Stimulated activated naive CD4-positive, alpha-beta T cell treated with Interleukin-2 at 50 U/mL for 16 hours (primary cell): Measurements from ENCODE around the gene RFPL1.
"Not testable (repeated sequence)": the region's sequence is repeated elsewhere in the genome, so short reads cannot be mapped to it uniquely, and the experiment has no call there.

Experiments used
- DNase-seq: peaks from one replicate; lab custom pipeline; 2025; lab: John Stamatoyannopoulos, UW

The RFPL1 gene

GRCh38 chr22:29478326-29479276 lies 40.2 kb downstream of the RFPL1 start:
- no peak for DNase-seq

DNA sequence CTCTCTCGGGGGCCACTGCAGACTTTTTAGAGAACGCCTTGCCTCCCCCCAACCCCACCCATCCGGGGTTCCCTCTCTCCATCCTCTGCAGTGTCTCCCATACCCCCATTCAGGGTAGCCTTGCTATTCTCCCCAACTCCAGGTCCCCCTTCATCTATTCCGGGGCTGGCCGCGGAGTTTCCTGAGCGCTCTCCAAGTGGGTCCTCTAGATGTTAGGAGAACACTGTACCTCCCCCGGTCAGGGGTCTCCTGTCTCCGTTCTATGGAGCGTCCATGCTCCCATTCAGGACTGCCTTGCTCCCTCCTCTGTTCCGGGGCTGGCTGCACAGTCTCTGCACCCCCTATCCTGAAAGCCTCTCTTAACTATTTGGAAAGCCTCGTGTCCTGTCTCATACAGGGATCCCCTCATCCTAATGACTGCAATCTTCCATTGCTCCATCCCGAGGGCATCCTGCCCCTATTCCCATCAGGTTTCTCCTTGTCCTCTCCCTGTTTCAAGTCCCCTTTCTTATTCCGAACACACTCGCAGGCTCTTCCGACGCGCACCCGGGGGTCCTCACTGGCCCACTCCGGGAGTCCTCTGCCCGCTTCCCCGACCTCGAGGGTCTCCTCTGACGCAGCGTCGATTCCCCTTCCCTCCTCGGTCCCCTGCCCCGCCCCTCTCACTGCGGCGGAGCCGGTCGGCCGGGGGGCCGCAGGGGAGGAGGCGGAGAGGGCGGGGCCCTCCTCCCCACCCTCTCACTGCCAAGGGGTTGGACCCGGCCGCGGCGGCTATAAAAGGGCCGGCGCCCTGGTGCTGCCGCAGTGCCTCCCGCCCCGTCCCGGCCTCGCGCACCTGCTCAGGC lies 41.3 kb downstream of the RFPL1 start, which contains the start of gene NEFH:
Gene NEFH (plus strand): TSS at position 802 of the 845 bp plus-strand sequence. CDS start 45 bp downstream, outside the sequence.
- no peak for DNase-seq

DNA sequence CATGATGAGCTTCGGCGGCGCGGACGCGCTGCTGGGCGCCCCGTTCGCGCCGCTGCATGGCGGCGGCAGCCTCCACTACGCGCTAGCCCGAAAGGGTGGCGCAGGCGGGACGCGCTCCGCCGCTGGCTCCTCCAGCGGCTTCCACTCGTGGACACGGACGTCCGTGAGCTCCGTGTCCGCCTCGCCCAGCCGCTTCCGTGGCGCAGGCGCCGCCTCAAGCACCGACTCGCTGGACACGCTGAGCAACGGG lies 41.8 kb downstream of the RFPL1 start:
- DNase-seq, result no peak

DNA sequence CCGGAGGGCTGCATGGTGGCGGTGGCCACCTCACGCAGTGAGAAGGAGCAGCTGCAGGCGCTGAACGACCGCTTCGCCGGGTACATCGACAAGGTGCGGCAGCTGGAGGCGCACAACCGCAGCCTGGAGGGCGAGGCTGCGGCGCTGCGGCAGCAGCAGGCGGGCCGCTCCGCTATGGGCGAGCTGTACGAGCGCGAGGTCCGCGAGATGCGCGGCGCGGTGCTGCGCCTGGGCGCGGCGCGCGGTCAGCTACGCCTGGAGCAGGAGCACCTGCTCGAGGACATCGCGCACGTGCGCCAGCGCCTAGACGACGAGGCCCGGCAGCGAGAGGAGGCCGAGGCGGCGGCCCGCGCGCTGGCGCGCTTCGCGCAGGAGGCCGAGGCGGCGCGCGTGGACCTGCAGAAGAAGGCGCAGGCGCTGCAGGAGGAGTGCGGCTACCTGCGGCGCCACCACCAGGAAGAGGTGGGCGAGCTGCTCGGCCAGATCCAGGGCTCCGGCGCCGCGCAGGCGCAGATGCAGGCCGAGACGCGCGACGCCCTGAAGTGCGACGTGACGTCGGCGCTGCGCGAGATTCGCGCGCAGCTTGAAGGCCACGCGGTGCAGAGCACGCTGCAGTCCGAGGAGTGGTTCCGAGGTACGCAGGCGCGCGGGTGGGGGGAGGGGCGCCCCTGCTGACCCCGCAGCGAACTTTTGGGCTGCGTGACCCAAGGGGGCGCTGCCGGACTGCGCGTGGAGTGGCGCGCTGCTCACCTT lies 42.3 kb downstream of the RFPL1 start:
- DNase-seq, result peak; percentile 12

DNA sequence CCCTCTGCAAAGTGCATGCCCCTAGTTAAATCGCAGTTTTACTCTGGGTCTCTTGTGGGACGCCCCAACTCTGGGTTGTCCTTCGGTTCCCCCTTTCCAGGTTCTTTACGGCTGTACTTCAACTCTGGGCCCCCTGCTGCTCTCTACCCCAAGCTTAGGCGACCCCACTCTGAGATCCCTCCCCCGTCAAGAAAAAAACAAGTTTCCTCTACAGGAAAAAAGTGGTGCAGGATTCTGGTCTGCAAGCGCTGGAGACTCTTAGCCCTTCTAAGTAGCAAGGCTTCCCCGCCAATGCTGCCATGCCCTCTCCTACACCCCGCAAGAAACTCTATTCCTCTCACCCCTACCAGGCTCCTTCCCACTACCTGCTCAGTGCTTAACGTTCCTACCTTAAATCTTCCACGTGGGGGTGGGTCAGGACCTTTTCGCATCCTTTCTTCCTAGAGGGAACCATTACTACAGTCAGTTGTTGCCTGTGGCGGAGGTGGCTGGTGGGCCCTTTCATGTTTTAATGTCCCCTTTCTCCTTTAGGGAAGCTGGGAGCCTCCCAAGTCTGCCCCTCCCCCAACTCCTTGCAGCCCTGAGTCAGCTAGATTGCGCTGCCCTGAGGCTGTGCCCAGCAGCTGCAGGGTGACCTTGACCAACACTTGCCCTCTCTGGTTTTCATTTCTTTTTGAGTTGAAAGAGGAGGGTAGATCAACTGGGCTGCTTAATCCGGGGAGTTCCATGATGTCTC lies 43.0 kb downstream of the RFPL1 start:
- no peak for DNase-seq

- no peak for DNase-seq
Observed at GRCh38 chr22:29482253-29482652, 43.9 kb downstream of the RFPL1 start.

DNA sequence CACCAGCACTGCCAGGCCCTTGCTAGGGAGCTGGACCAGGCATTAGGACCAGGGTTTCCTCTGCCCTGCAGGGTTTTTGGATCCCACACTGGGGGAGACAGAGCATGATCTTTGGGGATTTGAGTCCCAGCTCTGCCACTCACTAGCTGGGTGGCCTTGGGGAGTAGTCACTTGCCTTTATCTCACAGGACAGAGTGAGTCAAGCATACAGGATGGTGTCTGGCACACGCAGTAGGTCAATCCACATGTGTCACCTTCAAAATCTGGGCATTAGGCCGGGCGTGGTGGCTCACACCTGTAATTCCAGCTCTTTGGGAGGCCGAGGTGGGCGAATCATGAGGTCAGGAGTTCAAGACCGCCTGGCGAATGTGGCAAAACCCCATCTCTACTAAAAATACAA lies 44.3 kb downstream of the RFPL1 start:
- no peak for DNase-seq

- no peak for DNase-seq
Observed at GRCh38 chr22:29483254-29483653, 44.9 kb downstream of the RFPL1 start.

- DNase-seq, result no peak
Observed at GRCh38 chr22:29484642-29485041, 46.3 kb downstream of the RFPL1 start.

- DNase-seq, result no peak
Observed at GRCh38 chr22:29485448-29485847, 47.1 kb downstream of the RFPL1 start.

GRCh38 chr22:29487426-29487986 lies 49.1 kb downstream of the RFPL1 start:
- no peak for DNase-seq

DNA sequence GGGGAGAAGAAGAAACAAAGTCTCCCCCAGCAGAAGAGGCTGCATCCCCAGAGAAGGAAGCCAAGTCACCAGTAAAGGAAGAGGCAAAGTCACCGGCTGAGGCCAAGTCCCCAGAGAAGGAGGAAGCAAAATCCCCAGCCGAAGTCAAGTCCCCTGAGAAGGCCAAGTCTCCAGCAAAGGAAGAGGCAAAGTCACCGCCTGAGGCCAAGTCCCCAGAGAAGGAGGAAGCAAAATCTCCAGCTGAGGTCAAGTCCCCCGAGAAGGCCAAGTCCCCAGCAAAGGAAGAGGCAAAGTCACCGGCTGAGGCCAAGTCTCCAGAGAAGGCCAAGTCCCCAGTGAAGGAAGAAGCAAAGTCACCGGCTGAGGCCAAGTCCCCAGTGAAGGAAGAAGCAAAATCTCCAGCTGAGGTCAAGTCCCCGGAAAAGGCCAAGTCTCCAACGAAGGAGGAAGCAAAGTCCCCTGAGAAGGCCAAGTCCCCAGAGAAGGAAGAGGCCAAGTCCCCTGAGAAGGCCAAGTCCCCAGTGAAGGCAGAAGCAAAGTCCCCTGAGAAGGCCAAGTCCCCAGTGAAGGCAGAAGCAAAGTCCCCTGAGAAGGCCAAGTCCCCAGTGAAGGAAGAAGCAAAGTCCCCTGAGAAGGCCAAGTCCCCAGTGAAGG lies 50.9 kb downstream of the RFPL1 start:
- DNase-seq, result not testable (repeated sequence)

DNA sequence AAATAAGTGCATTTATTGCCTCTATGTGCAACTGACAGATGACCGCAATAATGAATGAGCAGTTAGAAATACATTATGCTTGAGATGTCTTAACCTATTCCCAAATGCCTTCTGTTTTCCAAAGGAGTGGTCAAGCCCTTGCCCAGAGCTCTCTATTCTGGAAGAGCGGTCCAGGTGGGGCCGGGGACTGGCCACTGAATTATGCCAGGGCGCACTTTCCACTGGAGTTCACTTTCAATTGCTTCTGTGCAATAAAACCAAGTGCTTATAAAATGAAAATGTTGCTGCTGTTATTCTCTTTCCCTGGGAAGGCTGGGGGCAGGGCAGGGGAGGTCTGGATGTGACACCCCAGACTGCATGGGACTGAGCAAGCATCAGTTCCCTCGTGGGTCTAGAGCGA lies 52.6 kb downstream of the RFPL1 start:
- DNase-seq, result no peak
